Activated CD8-positive, alpha-beta T cell treated with anti-CD3 and anti-CD28 coated beads for 36 hours (primary cell): ENCODE results near the gene RPS6KA3. TPM values are rescaled to one million over a fixed set of nuclear protein-coding genes. Genes with fewer than 3 reads are reported as not detected.

Experiments
- ATAC-seq: fragments of 200-7000 bp; cut with Tn5 transposase; one replicate; pipeline ENCODE4 v1.10.0; 2021; ENCODE audit warnings: mild to moderate bottlenecking, moderate library complexity
- CTCF ChIA-PET: fragments of 350-600 bp; sonication (Branson Sonifier 250); formaldehyde crosslinking; loops from one replicate; lab custom pipeline; 2021; ENCODE audit warnings: antibody characterized with exemption; lab: Charles Lee
- POLR2A ChIA-PET: fragments of 350-600 bp; sonication (Branson Sonifier 250); formaldehyde crosslinking; loops from one replicate; lab custom pipeline; 2021; ENCODE audit warnings: antibody characterized with exemption; lab: Charles Lee
- DNase-seq: peaks from one replicate; pipeline ENCODE4 v3.0.0-alpha.2; 2020
- H3K27ac Mint-ChIP-seq: one replicate; pipeline ENCODE4 v1.8.0; 2021; ENCODE audit warnings: mild to moderate bottlenecking, mixed read lengths
- H3K27me3 Mint-ChIP-seq: one replicate; pipeline ENCODE4 v1.8.0; 2021; ENCODE audit warnings: mixed read lengths
- H3K36me3 Mint-ChIP-seq: one replicate; pipeline ENCODE4 v1.8.0; 2021; ENCODE audit warnings: low read depth, mixed read lengths
- H3K4me1 Mint-ChIP-seq: one replicate; pipeline ENCODE4 v1.8.0; 2021; ENCODE audit warnings: low read depth, mixed read lengths
- H3K4me3 Mint-ChIP-seq: one replicate; pipeline ENCODE4 v1.8.0; 2021; ENCODE audit warnings: mild to moderate bottlenecking, moderate library complexity, mixed read lengths
- H3K9me3 Mint-ChIP-seq: one replicate; pipeline ENCODE4 v1.8.0; 2021; ENCODE audit warnings: mixed read lengths
- CTCF ChIP-seq: fragments of 200-600 bp; IDR thresholded peaks from one replicate; pipeline ENCODE4 v1.8.0; 2022; ENCODE audit warnings: antibody characterized with exemption, mild to moderate bottlenecking
- intact Hi-C: fragments of 100-400 bp; cut with micrococcal nuclease; formaldehyde crosslinking; loops from one replicate; pipeline ENCODE4 v1.10.0; 2022
- total RNA-seq, 2 experiments: library from RNA; stranded (reverse); gene quantifications; one replicate each; pipeline ENCODE4 v1.2.3, GENCODE V29; 2021

Gene RPS6KA3
- total RNA-seq, 2 experiments from 2014 or later, result 52.6 to 56.9 TPM

- peaks cover 21% of the 10 kb centered on the region for H3K36me3 Mint-ChIP-seq
- H3K27me3 Mint-ChIP-seq, result no peaks in the 10 kb centered on the region
- H3K27ac Mint-ChIP-seq, result no peak overlapping the region
- intact Hi-C loops, result no loop called here
- ATAC-seq, result no peak
- no peak for TF ChIP-seq CTCF
- POLR2A ChIA-PET, result no interaction called here
- CTCF ChIA-PET, result no interaction called here
- no peaks in the 10 kb centered on the region for H3K4me1 Mint-ChIP-seq
- H3K4me3 Mint-ChIP-seq, result no peak overlapping the region
- no peak for DNase-seq
- H3K9me3 Mint-ChIP-seq, result no peaks in the 10 kb centered on the region
Measured at GRCh38 chrX:20189171-20189570, 77.5 kb downstream of the RPS6KA3 start.

GRCh38 chrX:20181598-20182329 is 84.9 kb downstream of the RPS6KA3 start:
- H3K27ac Mint-ChIP-seq, result peak overlapping the region; percentile 83
- peaks cover 22% of the 10 kb centered on the region for H3K4me1 Mint-ChIP-seq
- H3K9me3 Mint-ChIP-seq, result no peaks in the 10 kb centered on the region
- peaks cover 30% of the 10 kb centered on the region for H3K36me3 Mint-ChIP-seq
- DNase-seq (no peak), ATAC-seq (peak; percentile 66)
- no peaks in the 10 kb centered on the region for H3K27me3 Mint-ChIP-seq
- intact Hi-C loops, result no loop called here
- ChIA-PET POLR2A (interaction anchor here (1.0 kb wide), 1 partner anchor 40 kb away, joined by 3 read pairs; the partner anchor contains the start of gene EIF1AX), CTCF (no interaction called here)
- H3K4me3 Mint-ChIP-seq, result no peak overlapping the region
- no peak for TF ChIP-seq CTCF

- no peak for TF ChIP-seq CTCF
- intact Hi-C loops, result no loop called here
- no peaks in the 10 kb centered on the region for H3K9me3 Mint-ChIP-seq
- no peak overlapping the region for H3K4me3 Mint-ChIP-seq
- POLR2A ChIA-PET, result no interaction called here
- no peak for ATAC-seq
- no peak for DNase-seq
- no peak overlapping the region for H3K27ac Mint-ChIP-seq
- no peaks in the 10 kb centered on the region for H3K27me3 Mint-ChIP-seq
- H3K36me3 Mint-ChIP-seq, result peaks cover 19% of the 10 kb centered on the region
- H3K4me1 Mint-ChIP-seq, result peaks cover 11% of the 10 kb centered on the region
- CTCF ChIA-PET, result no interaction called here
Measured at GRCh38 chrX:20177093-20177492, 89.6 kb downstream of the RPS6KA3 start.

- DNase-seq, result no peak
- POLR2A ChIA-PET, result no interaction called here
- H3K27ac Mint-ChIP-seq, result no peak overlapping the region
- H3K9me3 Mint-ChIP-seq, result no peaks in the 10 kb centered on the region
- CTCF ChIA-PET, result no interaction called here
- TF ChIP-seq CTCF, result no peak
- peaks cover 6% of the 10 kb centered on the region for H3K36me3 Mint-ChIP-seq
- no peaks in the 10 kb centered on the region for H3K4me1 Mint-ChIP-seq
- H3K27me3 Mint-ChIP-seq, result no peaks in the 10 kb centered on the region
- ATAC-seq, result no peak
- intact Hi-C loops, result no loop called here
- H3K4me3 Mint-ChIP-seq, result no peak overlapping the region
Measured at GRCh38 chrX:20173856-20174255, 92.9 kb downstream of the RPS6KA3 start.

- Mint-ChIP-seq H3K9me3 (no peaks in the 10 kb centered on the region), H3K4me1 (no peaks in the 10 kb centered on the region), H3K27me3 (no peaks in the 10 kb centered on the region), H3K27ac (no peak overlapping the region), H3K36me3 (peaks cover 5% of the 10 kb centered on the region), H3K4me3 (no peak overlapping the region)
- ATAC-seq (no peak), DNase-seq (no peak)
- no peak for TF ChIP-seq CTCF
- POLR2A ChIA-PET, result no interaction called here
- intact Hi-C loops, result no loop called here
- CTCF ChIA-PET, result no interaction called here
Measured at GRCh38 chrX:20173313-20173712, 93.4 kb downstream of the RPS6KA3 start.
